Esophagus muscularis mucosa (tissue), 4 donors: ENCODE results near the gene DAB2. TPM values are rescaled to one million over a fixed set of nuclear protein-coding genes. Genes with fewer than 3 reads are reported as not detected.

Experiments
- DNase-seq: peaks from one replicate; pipeline ENCODE4 v3.0.0-alpha.2; 2017; ENCODE audit errors: extremely low spot score
- H3K27ac ChIP-seq, 4 donors: fragments of 200-600 bp; sonication (generic); replicated peaks in 1 of 4; 1 replicate in 3 of 4; 2 replicates in 1 of 4; pipeline ENCODE4 v1.5.1; 2016 to 2019; ENCODE audit warnings: mild to moderate bottlenecking in 1 of 4
- H3K27me3 ChIP-seq, 4 donors: fragments of 200-600 bp; sonication (generic); one replicate each; pipeline versions ENCODE4 v1.5.1 to v1.6.0; 2016 to 2019
- H3K36me3 ChIP-seq, 4 donors: fragments of 200-600 bp; sonication (generic); one replicate each; pipeline ENCODE4 v1.5.1; 2016 to 2019
- H3K4me1 ChIP-seq, 4 donors: fragments of 200-600 bp; sonication (generic); one replicate each; pipeline ENCODE4 v1.5.1; 2016 to 2019
- H3K4me3 ChIP-seq, 4 donors: fragments of 200-600 bp; sonication (generic); 1 replicate in 2 of 4; 2 replicates in 2 of 4; pipeline ENCODE4 v1.5.1; 2016 to 2019; ENCODE audit warnings: mild to moderate bottlenecking in 4 of 4, moderate library complexity in 1 of 4
- H3K9me3 ChIP-seq, 4 donors: fragments of 200-600 bp; sonication (generic); 1 replicate in 3 of 4; 2 replicates in 1 of 4; pipeline ENCODE4 v1.5.1; 2016 to 2019
- CTCF ChIP-seq, 3 experiments: fragments of 200-600 bp in 2 of 3; fragments of 450-650 bp in 1 of 3; sonication (generic) in 2 of 3; IDR thresholded peaks; one replicate each; pipeline ENCODE4 v1.5.1; 2017 to 2019; ENCODE audit warnings: antibody characterized with exemption in 3 of 3, mild to moderate bottlenecking in 2 of 3, moderate library complexity in 1 of 3
- EP300 ChIP-seq: sonication (generic); formaldehyde crosslinking; IDR thresholded peaks from one replicate; pipeline ENCODE4 v1.6.1; 2017; ENCODE audit warnings: antibody characterized with exemption
- POLR2A ChIP-seq: fragments of 450-650 bp; IDR thresholded peaks from one replicate; pipeline ENCODE4 v1.6.1; 2017; ENCODE audit warnings: antibody characterized with exemption, moderate library complexity, mild to moderate bottlenecking, low read depth
- POLR2AphosphoS5 ChIP-seq, 2 donors: sonication (generic); formaldehyde crosslinking; IDR thresholded peaks; one replicate each; pipeline ENCODE4 v1.6.1; 2017; ENCODE audit warnings: antibody characterized with exemption in 2 of 2
- whole genome bisulfite sequencing: methylation state at CpG from one replicate; pipeline ENCODE4 v1.1.5; 2018; 5-methylcytosine and 5-hydroxymethylcytosine counted together
- intact Hi-C: fragments of 100-400 bp; cut with DNase I; formaldehyde crosslinking; loops from one replicate; pipeline ENCODE4 v1.15.1; 2023
- total RNA-seq, 4 donors: library from RNA; depleted of rRNA; stranded (reverse); fragments of >200 nt; gene quantifications; one replicate each; pipeline versions ENCODE4 v1.1.0 to v1.2.1, GENCODE V29; 2016

The DAB2 gene
- total RNA-seq, 4 donors from 2014 or later, result 48.7 to 84.3 (median 55.1) TPM

GRCh38 chr5:39387293-39387692 is 37.5 kb downstream of the DAB2 start:
- TF ChIP-seq EP300 (no peak), POLR2AphosphoS5 (IDR thresholded peaks at IDR 0.05) (no peak), CTCF (IDR thresholded peaks at IDR 0.05) (no peak), POLR2A (no peak)
- Histone ChIP-seq H3K4me1 (no peaks in the 10 kb centered on the region), H3K27ac (no peak overlapping the region), H3K27me3 (no peaks in the 10 kb centered on the region), H3K36me3 (peaks cover 7 to 88% (median 50%) of the 10 kb centered on the region in 4 donors), H3K4me3 (no peak overlapping the region), H3K9me3 (no peaks in the 10 kb centered on the region)
- no peak for DNase-seq
- 96% methylated on average over 2 of the region's 2 CpGs for WGBS
- intact Hi-C loops, result no loop called here

- H3K9me3 ChIP-seq, result no peaks in the 10 kb centered on the region
- no peak for DNase-seq
- H3K4me1 ChIP-seq, result peaks cover 0 to 4% (median 0%) of the 10 kb centered on the region in 4 donors
- H3K27ac ChIP-seq, result no peak overlapping the region
- intact Hi-C loops, result no loop called here
- peaks cover 11 to 90% (median 45%) of the 10 kb centered on the region in 4 donors for H3K36me3 ChIP-seq
- 92% methylated on average over 1 of the region's 1 CpG for WGBS
- H3K4me3 ChIP-seq, result no peak overlapping the region
- TF ChIP-seq POLR2A (no peak), EP300 (no peak)
- no peaks in the 10 kb centered on the region for H3K27me3 ChIP-seq
Measured at GRCh38 chr5:39384271-39384670, 40.5 kb downstream of the DAB2 start.

GRCh38 chr5:39381376-39381775 is 43.4 kb downstream of the DAB2 start:
- no peak overlapping the region for H3K4me3 ChIP-seq
- H3K9me3 ChIP-seq, result no peaks in the 10 kb centered on the region
- WGBS, result 87% methylated on average over 3 of the region's 3 CpGs
- peaks cover 11 to 74% (median 41%) of the 10 kb centered on the region in 4 donors for H3K36me3 ChIP-seq
- no peak overlapping the region for H3K27ac ChIP-seq
- H3K4me1 ChIP-seq, result peaks cover 0 to 4% (median 0%) of the 10 kb centered on the region in 4 donors
- no peak for TF ChIP-seq POLR2A
- no peak for TF ChIP-seq EP300
- TF ChIP-seq CTCF (IDR thresholded peaks at IDR 0.05), result no peak
- TF ChIP-seq POLR2AphosphoS5 (IDR thresholded peaks at IDR 0.05), result no peak
- no peak for DNase-seq
- H3K27me3 ChIP-seq, result no peaks in the 10 kb centered on the region
- intact Hi-C loops, result no loop called here

GRCh38 chr5:39379693-39380092 is 45.1 kb downstream of the DAB2 start:
- DNase-seq, result no peak
- Histone ChIP-seq H3K4me3 (no peak overlapping the region), H3K36me3 (peaks cover 17 to 80% (median 48%) of the 10 kb centered on the region in 4 donors), H3K27ac (no peak overlapping the region), H3K4me1 (peaks cover 0 to 4% (median 0%) of the 10 kb centered on the region in 4 donors), H3K9me3 (no peaks in the 10 kb centered on the region), H3K27me3 (no peaks in the 10 kb centered on the region)
- intact Hi-C loops, result loop anchor here (5.0 kb wide), 1 partner anchor 188 kb away; no protein-coding TSS in a partner anchor
- WGBS, result 51% methylated on average over 2 of the region's 3 CpGs
- TF ChIP-seq POLR2AphosphoS5 (IDR thresholded peaks at IDR 0.05) (no peak), CTCF (IDR thresholded peaks at IDR 0.05) (no peak), POLR2A (no peak), EP300 (no peak)

GRCh38 chr5:39377613-39378012 is 47.2 kb downstream of the DAB2 start:
- H3K4me1 ChIP-seq, result peaks cover 0 to 4% (median 0%) of the 10 kb centered on the region in 4 donors
- intact Hi-C loops, result loop anchor here (2.0 to 5.0 kb wide), 2 partner anchors 169 to 190 kb away; no protein-coding TSS in a partner anchor
- H3K4me3 ChIP-seq, result no peak overlapping the region
- no peak for TF ChIP-seq EP300
- TF ChIP-seq POLR2AphosphoS5 (IDR thresholded peaks at IDR 0.05), result no peak
- TF ChIP-seq CTCF (IDR thresholded peaks at IDR 0.05), result no peak
- no peak for TF ChIP-seq POLR2A
- no peak for DNase-seq
- H3K9me3 ChIP-seq, result no peaks in the 10 kb centered on the region
- no peaks in the 10 kb centered on the region for H3K27me3 ChIP-seq
- WGBS, result 35% methylated on average over 2 of the region's 2 CpGs
- H3K36me3 ChIP-seq, result peaks cover 27 to 84% (median 54%) of the 10 kb centered on the region in 4 donors
- no peak overlapping the region for H3K27ac ChIP-seq
